Prostate gland (tissue), 2 donors: ENCODE measurements around the gene CHIT1. TPM values are rescaled to one million over a fixed set of nuclear protein-coding genes. Genes with fewer than 3 reads are reported as not detected.

Experiments used
- DNase-seq: peaks from one replicate; pipeline ENCODE4 v3.0.0-alpha.2; 2019; ENCODE audit warnings: low spot score
- H3K27ac ChIP-seq, 2 donors: fragments of 200-600 bp; sonication (generic); 2 replicates each; pipeline ENCODE4 v1.5.1; 2017 to 2019
- H3K27me3 ChIP-seq: fragments of 200-600 bp; sonication (generic); replicated peaks from 2 replicates; pipeline ENCODE4 v1.5.1; 2019; ENCODE audit not compliant: insufficient read depth
- H3K36me3 ChIP-seq, 2 donors: fragments of 200-600 bp; sonication (generic); 1 replicate in 1 of 2; 2 replicates in 1 of 2; pipeline versions ENCODE4 v1.5.1 to v1.8.1; 2017 to 2019
- H3K4me1 ChIP-seq: fragments of 200-600 bp; sonication (generic); replicated peaks from 2 replicates; pipeline ENCODE4 v1.5.1; 2019
- H3K4me3 ChIP-seq, 2 donors: fragments of 200-600 bp; sonication (generic); 2 replicates each; pipeline ENCODE4 v1.5.1; 2017 to 2019
- H3K9me3 ChIP-seq: fragments of 200-600 bp; sonication (generic); 2 replicates; pipeline ENCODE4 v1.5.1; 2017
- CTCF ChIP-seq, 4 experiments: fragments of 200-600 bp in 2 of 4; fragments of 450-650 bp in 2 of 4; sonication (generic) in 2 of 4; IDR thresholded peaks; 1 replicate in 3 of 4; 2 replicates in 1 of 4; pipeline ENCODE4 v1.5.1; 2016 to 2019; ENCODE audit warnings: antibody characterized with exemption in 4 of 4, mild to moderate bottlenecking in 2 of 4, moderate library complexity in 2 of 4
- POLR2A ChIP-seq: fragments of 450-650 bp; IDR thresholded peaks from one replicate; pipeline ENCODE4 v1.6.1; 2016; ENCODE audit warnings: antibody characterized with exemption, mild to moderate bottlenecking
- POLR2AphosphoS5 ChIP-seq: sonication (generic); formaldehyde crosslinking; IDR thresholded peaks from one replicate; pipeline ENCODE4 v1.6.1; 2017; ENCODE audit warnings: antibody characterized with exemption
- WGBS: methylation state at CpG from one replicate; pipeline ENCODE4 v1.1.5; 2018; 5-methylcytosine and 5-hydroxymethylcytosine counted together
- intact Hi-C: fragments of 100-400 bp; cut with DNase I; formaldehyde crosslinking; loops from one replicate; pipeline ENCODE4 v1.14.2; 2022
- total RNA-seq, 2 donors: library from RNA; depleted of rRNA; stranded (reverse); fragments of >200 nt; gene quantifications; one replicate each; pipeline ENCODE4 v1.1.0, GENCODE V29; 2016

The CHIT1 gene
- total RNA-seq, 2 donors from 2014 or later: 1.5 TPM; not detected in 1

GRCh38 chr1:203171341-203172183 is 57.9 kb downstream of the CHIT1 start:
- H3K27me3 ChIP-seq: no peaks in the 10 kb centered on the region
- 95% methylated on average over 22 of the region's 22 CpGs for whole genome bisulfite sequencing
- intact Hi-C loops: loop anchor here (2.0 to 5.0 kb wide), 2 partner anchors 54 to 131 kb away; no protein-coding TSS in a partner anchor
- TF ChIP-seq CTCF (IDR thresholded peaks at IDR 0.05) (no peak), POLR2A (no peak)
- no peaks in the 10 kb centered on the region for H3K36me3 ChIP-seq
- H3K9me3 ChIP-seq: no peaks in the 10 kb centered on the region
- H3K27ac ChIP-seq: no peak overlapping the region
- DNase-seq: no peak
- H3K4me3 ChIP-seq: no peak overlapping the region
- H3K4me1 ChIP-seq: no peaks in the 10 kb centered on the region

GRCh38 chr1:203170625-203171330 is 58.7 kb downstream of the CHIT1 start:
- H3K27me3 ChIP-seq: no peaks in the 10 kb centered on the region
- no peak for TF ChIP-seq POLR2AphosphoS5
- TF ChIP-seq POLR2A: no peak
- 91% methylated on average over 7 of the region's 8 CpGs for WGBS
- no peaks in the 10 kb centered on the region for H3K9me3 ChIP-seq
- H3K4me1 ChIP-seq: no peaks in the 10 kb centered on the region
- no peak overlapping the region for H3K27ac ChIP-seq
- H3K4me3 ChIP-seq: no peak overlapping the region
- no peaks in the 10 kb centered on the region for H3K36me3 ChIP-seq
- intact Hi-C loops: loop anchor here (5.0 kb wide), 1 partner anchor 53 kb away; no protein-coding TSS in a partner anchor
- DNase-seq: no peak

- Histone ChIP-seq H3K9me3 (no peaks in the 10 kb centered on the region), H3K36me3 (no peaks in the 10 kb centered on the region), H3K27ac (no peak overlapping the region), H3K27me3 (no peaks in the 10 kb centered on the region), H3K4me1 (no peaks in the 10 kb centered on the region), H3K4me3 (no peak overlapping the region)
- no peak for DNase-seq
- 85% methylated on average over 21 of the region's 21 CpGs for WGBS
- no peak for TF ChIP-seq CTCF (IDR thresholded peaks at IDR 0.05)
- TF ChIP-seq POLR2AphosphoS5: no peak
- no peak for TF ChIP-seq POLR2A
- intact Hi-C loops: loop anchor here (5.0 kb wide), 1 partner anchor 53 kb away; no protein-coding TSS in a partner anchor
Measured at GRCh38 chr1:203169770-203170520, 59.5 kb downstream of the CHIT1 start.

- Histone ChIP-seq H3K4me1 (no peaks in the 10 kb centered on the region), H3K36me3 (no peaks in the 10 kb centered on the region), H3K27ac (no peak overlapping the region), H3K9me3 (no peaks in the 10 kb centered on the region), H3K4me3 (no peak overlapping the region), H3K27me3 (no peaks in the 10 kb centered on the region)
- no peak for DNase-seq
- intact Hi-C loops: no loop called here
- 93% methylated on average over 9 of the region's 9 CpGs for WGBS
- TF ChIP-seq POLR2AphosphoS5: no peak
- no peak for TF ChIP-seq POLR2A
- TF ChIP-seq CTCF (IDR thresholded peaks at IDR 0.05): no peak
Measured at GRCh38 chr1:203168991-203169390, 60.5 kb downstream of the CHIT1 start.

GRCh38 chr1:203168256-203168786 is 61.2 kb downstream of the CHIT1 start:
- Histone ChIP-seq H3K36me3 (no peaks in the 10 kb centered on the region), H3K9me3 (no peaks in the 10 kb centered on the region), H3K4me1 (no peaks in the 10 kb centered on the region), H3K27ac (no peak overlapping the region), H3K27me3 (no peaks in the 10 kb centered on the region), H3K4me3 (no peak overlapping the region)
- DNase-seq: no peak
- TF ChIP-seq CTCF (IDR thresholded peaks at IDR 0.05) (no peak), POLR2A (no peak)
- 94% methylated on average over 12 of the region's 12 CpGs for WGBS
- intact Hi-C loops: no loop called here
